ENCODE measurements around the gene UQCRC1. TPM values are rescaled to one million over a fixed set of nuclear protein-coding genes. Genes with fewer than 3 reads are reported as not detected.

The UQCRC1 gene
- polyA plus RNA-seq, 3 donors, result 326 to 409 (median 350) TPM

DNA sequence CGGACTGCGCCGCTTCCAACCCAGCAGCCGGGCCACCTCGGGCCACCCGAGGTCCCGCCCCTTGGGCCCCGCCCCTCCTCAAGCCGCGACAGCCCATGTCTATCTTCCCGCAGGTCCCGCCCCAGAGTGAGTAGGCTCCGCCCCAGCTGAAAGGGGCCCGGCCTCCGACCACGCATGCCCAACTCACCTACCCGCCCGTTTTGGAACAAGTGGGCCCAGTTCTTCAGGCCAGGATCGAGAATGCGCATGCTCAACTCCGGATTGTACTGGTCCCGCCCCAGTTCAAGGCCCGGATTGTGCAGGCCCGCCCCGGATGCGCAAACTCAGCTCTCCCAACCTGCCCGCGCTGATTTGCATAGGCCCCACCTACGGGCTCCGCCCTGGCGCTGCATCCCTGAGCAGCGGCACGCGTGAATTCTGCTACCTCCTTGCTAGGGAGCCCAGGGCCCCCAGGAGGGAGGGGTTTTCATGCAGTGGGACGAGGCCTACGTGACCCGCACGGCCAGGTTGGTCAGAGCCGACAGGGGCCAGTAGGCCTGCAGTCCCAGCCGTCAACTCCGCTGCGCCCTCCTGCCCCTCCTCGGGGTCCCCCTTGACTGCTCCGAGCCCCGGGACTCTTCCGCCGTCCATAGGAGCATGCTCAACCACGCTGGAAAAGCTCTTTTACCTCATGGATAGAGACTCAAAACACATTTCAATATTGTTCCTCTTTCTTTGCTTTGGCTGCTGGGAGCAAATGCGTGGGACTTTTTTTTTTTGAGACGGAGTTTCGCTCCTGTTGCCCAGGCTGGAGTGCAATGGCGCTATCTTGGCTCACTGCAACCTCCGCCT is 52.4 kb downstream of the UQCRC1 start, which contains the start of gene PFKFB4:
TSS of gene PFKFB4 (minus strand) at position 8 of the 831 bp plus-strand sequence. CDS start 26 bp downstream, outside the sequence.
- WGBS (ENCODE audit: insufficient coverage), result under 1% methylated on average over 50 of the region's 53 CpGs

More for the DNA sequence above, 52.4 kb downstream of the UQCRC1 start, which contains the start of gene PFKFB4:
- Histone ChIP-seq H3K27ac (ENCODE audit: low read depth in 1 of 2, low read length in 2 of 2) (peak within 1 kb of the TSS; percentile 96 to 97), H3K4me2 (replicated peaks; ENCODE audit: extremely low read depth, low read length, poor library complexity, severe bottlenecking) (peak within 1 kb of the TSS; percentile 92), H3K9ac (ENCODE audit: insufficient read depth, low read length, poor library complexity, severe bottlenecking) (peak within 1 kb of the TSS; percentile 72), H3K36me3 (replicated peaks in 1 of 2; ENCODE audit: control insufficient read depth in 1 of 2, insufficient read depth in 2 of 2, low read length in 2 of 2) (peaks cover 0 to 4% of the 10 kb centered on the region in 2 donors), H3K9me3 (replicated peaks in 1 of 2; ENCODE audit: control insufficient read depth in 1 of 2, insufficient read depth in 1 of 2, low read length in 2 of 2) (no peaks in the 10 kb centered on the region), H4K20me1 (ENCODE audit: insufficient read depth, low read length) (peaks cover 7% of the 10 kb centered on the region), H3K4me3 (replicated peaks in 1 of 3; ENCODE audit: low read depth in 2 of 3, low read length in 3 of 3) (peak within 1 kb of the TSS; percentile 63 to 85 (median 82)), H3K27me3 (ENCODE audit: control insufficient read depth in 2 of 2, insufficient read depth in 2 of 2, low read length in 2 of 2) (no peaks in the 10 kb centered on the region), H3K4me1 (ENCODE audit: control insufficient read depth in 1 of 2, insufficient read depth in 2 of 2, low read length in 2 of 2) (peaks cover 95 to 98% of the 10 kb centered on the region in 2 donors), H2AFZ (ENCODE audit: insufficient read depth, low read depth, low read length, poor library complexity, severe bottlenecking) (peak within 1 kb of the TSS; percentile 55), H3K79me2 (ENCODE audit: insufficient read depth, low read length) (peaks cover 41% of the 10 kb centered on the region)
- intact Hi-C loops (cut with micrococcal nuclease), result loop anchor here in 1 of 2 donors (10.0 kb wide), 1 partner anchor 128 kb away; the partner anchor contains the start of gene NCKIPSD
- Mint-ChIP-seq H3K9me3 (peaks cover 0 to 2% (median 0%) of the 10 kb centered on the region in 7 donors), H3K4me3 (peak within 1 kb of the TSS; percentile 82 to 93), H3K4me1 (peaks cover 87% of the 10 kb centered on the region), H3K36me3 (peaks cover 18 to 25% of the 10 kb centered on the region in 2 donors), H3K27ac (peak within 1 kb of the TSS; percentile 95 to 99 (median 98)), H3K27me3 (ENCODE audit: low read depth in 3 of 3) (peaks cover 0 to 5% (median 0%) of the 10 kb centered on the region in 3 donors)
- DNase-seq, result peak; percentile 99 to 100 (median 99)
- TF ChIP-seq, protein P1, sequence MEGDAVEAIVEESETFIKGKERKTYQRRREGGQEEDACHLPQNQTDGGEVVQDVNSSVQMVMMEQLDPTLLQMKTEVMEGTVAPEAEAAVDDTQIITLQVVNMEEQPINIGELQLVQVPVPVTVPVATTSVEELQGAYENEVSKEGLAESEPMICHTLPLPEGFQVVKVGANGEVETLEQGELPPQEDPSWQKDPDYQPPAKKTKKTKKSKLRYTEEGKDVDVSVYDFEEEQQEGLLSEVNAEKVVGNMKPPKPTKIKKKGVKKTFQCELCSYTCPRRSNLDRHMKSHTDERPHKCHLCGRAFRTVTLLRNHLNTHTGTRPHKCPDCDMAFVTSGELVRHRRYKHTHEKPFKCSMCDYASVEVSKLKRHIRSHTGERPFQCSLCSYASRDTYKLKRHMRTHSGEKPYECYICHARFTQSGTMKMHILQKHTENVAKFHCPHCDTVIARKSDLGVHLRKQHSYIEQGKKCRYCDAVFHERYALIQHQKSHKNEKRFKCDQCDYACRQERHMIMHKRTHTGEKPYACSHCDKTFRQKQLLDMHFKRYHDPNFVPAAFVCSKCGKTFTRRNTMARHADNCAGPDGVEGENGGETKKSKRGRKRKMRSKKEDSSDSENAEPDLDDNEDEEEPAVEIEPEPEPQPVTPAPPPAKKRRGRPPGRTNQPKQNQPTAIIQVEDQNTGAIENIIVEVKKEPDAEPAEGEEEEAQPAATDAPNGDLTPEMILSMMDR (IDR thresholded peaks at IDR 0.05), result no peak
